Uterus (tissue), 4 donors: ENCODE results near the gene SRPX. TPM values are rescaled to one million over a fixed set of nuclear protein-coding genes. Genes with fewer than 3 reads are reported as not detected.

Source experiments
- DNase-seq, 2 donors: peaks; one replicate each; pipeline ENCODE4 v3.0.0-alpha.2; 2019 to 2020
- H3K27ac ChIP-seq, 2 donors: fragments of 200-600 bp; sonication (generic); 1 replicate in 1 of 2; 2 replicates in 1 of 2; pipeline ENCODE4 v1.5.1; 2016 to 2018
- H3K27me3 ChIP-seq, 2 donors: fragments of 200-600 bp; sonication (generic); one replicate each; pipeline ENCODE4 v1.5.1; 2018 to 2019; ENCODE audit warnings: control low read depth in 1 of 2
- H3K36me3 ChIP-seq, 2 donors: fragments of 200-600 bp; sonication (generic); one replicate each; pipeline ENCODE4 v1.5.1; 2019; ENCODE audit warnings: control low read depth in 1 of 2
- H3K4me1 ChIP-seq, 2 donors: fragments of 200-600 bp; sonication (generic); one replicate each; pipeline ENCODE4 v1.5.1; 2018 to 2019; ENCODE audit warnings: control low read depth in 1 of 2
- H3K4me3 ChIP-seq, 2 donors: fragments of 200-600 bp; sonication (generic); 1 replicate in 1 of 2; 2 replicates in 1 of 2; pipeline ENCODE4 v1.5.1; 2018 to 2019; ENCODE audit warnings: mild to moderate bottlenecking in 1 of 2
- H3K9me3 ChIP-seq, 2 donors: fragments of 200-600 bp; sonication (generic); one replicate each; pipeline ENCODE4 v1.5.1; 2019; ENCODE audit warnings: control low read depth in 1 of 2
- POLR2A ChIP-seq, 2 donors: fragments of 450-650 bp; IDR thresholded peaks; one replicate each; pipeline ENCODE4 v1.6.1; 2016; ENCODE audit warnings: antibody characterized with exemption in 2 of 2, mild to moderate bottlenecking in 1 of 2, moderate library complexity in 1 of 2
- intact Hi-C: fragments of 100-400 bp; cut with DNase I; formaldehyde crosslinking; loops from one replicate; pipeline ENCODE4 v1.15.1; 2023; ENCODE audit warnings: low total_unique reads
- total RNA-seq, 4 donors: library from RNA; depleted of rRNA in 3 of 4; stranded (reverse); fragments of >200 nt in 3 of 4; gene quantifications; one replicate each; pipeline versions ENCODE4 v1.1.0 to v1.2.4, GENCODE V29; 2014 to 2023
- TF ChIP-seq, protein P1 (sequence below), 4 experiments: fragments of 200-600 bp in 2 of 4; fragments of 450-650 bp in 2 of 4; sonication (generic) in 2 of 4; IDR thresholded peaks; one replicate each; pipeline ENCODE4 v1.5.1; 2016 to 2019; ENCODE audit warnings: antibody characterized with exemption in 4 of 4, mild to moderate bottlenecking in 2 of 4, moderate library complexity in 1 of 4
- donor health status: DM: yes; HTN: yes; CAD: no.

Gene SRPX
- total RNA-seq, 4 donors from 2014 or later, result 62.7 to 141 (median 99.5) TPM

DNA sequence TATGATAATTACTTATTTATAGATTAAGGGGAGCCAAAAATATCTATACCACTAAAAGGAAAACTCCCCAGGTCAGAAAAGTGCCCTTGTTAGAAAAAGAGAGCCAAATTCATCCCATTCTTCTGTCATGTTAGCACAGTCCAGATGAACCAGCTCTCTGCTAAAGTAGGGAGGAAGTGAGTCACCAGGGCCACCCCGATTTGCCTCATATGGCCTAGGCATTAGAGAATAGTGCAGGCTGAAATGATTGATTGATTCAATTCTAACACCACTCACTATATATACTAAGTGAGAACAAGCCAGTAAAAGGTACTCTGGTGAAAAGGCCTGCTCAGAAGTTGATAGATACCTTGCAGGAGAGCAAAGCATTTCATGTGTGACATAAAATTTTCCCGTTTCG is 94.5 kb downstream of the SRPX start:
- Histone ChIP-seq H3K4me3 (no peak overlapping the region), H3K9me3 (no peaks in the 10 kb centered on the region), H3K27me3 (no peaks in the 10 kb centered on the region), H3K36me3 (no peaks in the 10 kb centered on the region), H3K27ac (no peak overlapping the region), H3K4me1 (no peaks in the 10 kb centered on the region)
- TF ChIP-seq, protein P1, sequence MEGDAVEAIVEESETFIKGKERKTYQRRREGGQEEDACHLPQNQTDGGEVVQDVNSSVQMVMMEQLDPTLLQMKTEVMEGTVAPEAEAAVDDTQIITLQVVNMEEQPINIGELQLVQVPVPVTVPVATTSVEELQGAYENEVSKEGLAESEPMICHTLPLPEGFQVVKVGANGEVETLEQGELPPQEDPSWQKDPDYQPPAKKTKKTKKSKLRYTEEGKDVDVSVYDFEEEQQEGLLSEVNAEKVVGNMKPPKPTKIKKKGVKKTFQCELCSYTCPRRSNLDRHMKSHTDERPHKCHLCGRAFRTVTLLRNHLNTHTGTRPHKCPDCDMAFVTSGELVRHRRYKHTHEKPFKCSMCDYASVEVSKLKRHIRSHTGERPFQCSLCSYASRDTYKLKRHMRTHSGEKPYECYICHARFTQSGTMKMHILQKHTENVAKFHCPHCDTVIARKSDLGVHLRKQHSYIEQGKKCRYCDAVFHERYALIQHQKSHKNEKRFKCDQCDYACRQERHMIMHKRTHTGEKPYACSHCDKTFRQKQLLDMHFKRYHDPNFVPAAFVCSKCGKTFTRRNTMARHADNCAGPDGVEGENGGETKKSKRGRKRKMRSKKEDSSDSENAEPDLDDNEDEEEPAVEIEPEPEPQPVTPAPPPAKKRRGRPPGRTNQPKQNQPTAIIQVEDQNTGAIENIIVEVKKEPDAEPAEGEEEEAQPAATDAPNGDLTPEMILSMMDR (IDR thresholded peaks at IDR 0.05), result no peak
- TF ChIP-seq POLR2A (IDR thresholded peaks at IDR 0.05), result no peak
- no peak for DNase-seq
- intact Hi-C loops, result no loop called here

DNA sequence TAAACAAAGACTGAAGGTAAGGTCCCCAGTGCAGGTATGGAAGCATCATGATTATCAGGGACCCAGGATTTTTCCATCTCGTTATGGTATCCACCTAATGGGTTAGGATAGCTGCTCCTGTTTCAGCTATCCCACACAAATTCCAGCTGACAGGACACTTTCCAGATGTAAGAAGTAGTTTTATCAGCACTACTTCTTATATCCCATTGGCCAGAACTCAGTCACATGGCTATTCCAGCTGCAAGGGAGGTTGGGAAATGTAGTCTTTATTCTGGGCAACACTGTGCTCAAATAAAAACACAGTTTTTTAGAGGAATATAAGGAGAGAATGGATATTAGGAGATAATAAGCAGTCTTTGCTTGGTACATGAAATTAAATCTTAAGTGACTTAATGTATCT is 96.7 kb downstream of the SRPX start:
- Histone ChIP-seq H3K27me3 (no peaks in the 10 kb centered on the region), H3K36me3 (no peaks in the 10 kb centered on the region), H3K27ac (no peak overlapping the region), H3K9me3 (no peaks in the 10 kb centered on the region), H3K4me3 (no peak overlapping the region), H3K4me1 (no peaks in the 10 kb centered on the region)
- intact Hi-C loops, result no loop called here
- no peak for DNase-seq
- TF ChIP-seq POLR2A (IDR thresholded peaks at IDR 0.05), result no peak
- TF ChIP-seq, protein P1 (IDR thresholded peaks at IDR 0.05), result no peak

DNA sequence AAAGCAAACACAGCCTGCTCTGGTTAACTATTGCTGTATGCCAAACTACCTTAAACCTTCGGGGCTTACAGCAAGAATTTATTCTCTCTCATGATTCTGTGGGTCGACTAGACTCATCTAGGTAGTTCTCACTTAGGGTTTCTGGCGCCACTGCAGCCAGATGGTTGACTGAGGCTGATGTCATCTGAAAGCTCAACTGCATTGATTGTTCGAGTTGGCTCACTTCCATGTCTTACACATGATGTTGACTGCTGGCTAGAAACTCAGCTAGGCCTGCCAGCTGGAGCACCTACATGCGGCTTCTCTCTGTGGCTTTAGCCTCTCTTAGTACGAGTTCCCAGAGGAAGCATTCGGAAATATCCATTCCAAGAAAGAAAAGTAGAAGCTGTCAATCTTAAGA is 103.2 kb downstream of the SRPX start:
- Histone ChIP-seq H3K4me1 (no peaks in the 10 kb centered on the region), H3K36me3 (no peaks in the 10 kb centered on the region), H3K9me3 (no peaks in the 10 kb centered on the region), H3K4me3 (no peak overlapping the region), H3K27ac (no peak overlapping the region), H3K27me3 (no peaks in the 10 kb centered on the region)
- no peak for TF ChIP-seq POLR2A (IDR thresholded peaks at IDR 0.05)
- TF ChIP-seq, protein P1 (IDR thresholded peaks at IDR 0.05), result no peak
- intact Hi-C loops, result no loop called here
- DNase-seq, result no peak

DNA sequence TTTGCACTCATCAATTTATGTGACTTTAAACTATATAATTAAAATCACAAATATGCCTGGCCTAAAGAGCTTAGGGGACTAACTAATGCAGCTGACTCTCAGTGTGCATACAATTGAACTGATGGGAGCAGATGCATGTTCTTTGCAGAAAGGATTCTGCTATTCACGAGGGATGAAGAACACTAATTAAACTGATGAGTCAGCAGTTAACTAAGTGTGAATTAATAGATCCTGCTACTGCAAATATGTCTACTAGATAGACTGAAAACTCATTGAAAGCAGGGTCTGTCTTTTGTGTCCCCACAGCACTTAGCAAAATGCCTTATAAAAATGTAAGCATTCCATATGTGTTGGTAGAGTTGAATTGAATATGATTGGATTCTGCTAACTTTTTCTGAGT is 104.0 kb downstream of the SRPX start:
- Histone ChIP-seq H3K4me3 (no peak overlapping the region), H3K27me3 (no peaks in the 10 kb centered on the region), H3K27ac (no peak overlapping the region), H3K36me3 (no peaks in the 10 kb centered on the region), H3K4me1 (no peaks in the 10 kb centered on the region), H3K9me3 (no peaks in the 10 kb centered on the region)
- intact Hi-C loops, result no loop called here
- no peak for TF ChIP-seq POLR2A (IDR thresholded peaks at IDR 0.05)
- TF ChIP-seq, protein P1 (IDR thresholded peaks at IDR 0.05), result no peak
- no peak for DNase-seq

DNA sequence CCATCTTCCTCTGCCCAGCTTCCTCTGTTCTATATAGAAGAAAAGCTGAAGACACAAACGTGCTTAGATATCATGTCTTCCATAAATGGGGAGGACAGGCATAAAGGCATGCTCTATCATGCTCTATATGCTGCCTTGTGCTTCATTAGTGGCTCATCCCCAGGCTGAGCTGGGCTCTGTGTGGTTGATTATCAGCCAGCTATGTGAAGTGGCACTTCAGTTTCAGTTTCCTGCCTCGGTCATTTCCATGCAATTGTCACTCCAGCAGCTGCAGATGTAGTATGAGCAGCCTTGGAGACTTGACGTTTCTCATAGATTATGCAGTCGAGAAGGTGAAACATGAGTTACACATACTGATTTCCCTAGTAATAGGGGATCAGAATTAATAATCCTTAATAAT is 108.1 kb downstream of the SRPX start:
- no peak for DNase-seq
- intact Hi-C loops, result no loop called here
- TF ChIP-seq, protein P1 (IDR thresholded peaks at IDR 0.05), result no peak
- no peak for TF ChIP-seq POLR2A (IDR thresholded peaks at IDR 0.05)

More for the DNA sequence above, 108.1 kb downstream of the SRPX start:
- H3K9me3 ChIP-seq, result no peaks in the 10 kb centered on the region
- H3K27me3 ChIP-seq, result no peaks in the 10 kb centered on the region
- no peaks in the 10 kb centered on the region for H3K36me3 ChIP-seq
- H3K4me3 ChIP-seq, result no peak overlapping the region
- H3K4me1 ChIP-seq, result no peaks in the 10 kb centered on the region
- H3K27ac ChIP-seq, result no peak overlapping the region
